Epidermal melanocyte (primary cell): ENCODE results near the gene SF3B2.
"Not testable (repeated sequence)": the region's sequence is repeated elsewhere in the genome, so short reads cannot be mapped to it uniquely, and the experiment has no call there.

Source experiments
- DNase-seq: peaks from one replicate; pipeline ENCODE4 v3.0.0; 2011; ENCODE audit warnings: low spot score; ENCODE audit not compliant: insufficient read length

Gene SF3B2

GRCh38 chr11:66015936-66016792, 36.0 kb upstream of the SF3B2 start:
- no peak for DNase-seq

DNA sequence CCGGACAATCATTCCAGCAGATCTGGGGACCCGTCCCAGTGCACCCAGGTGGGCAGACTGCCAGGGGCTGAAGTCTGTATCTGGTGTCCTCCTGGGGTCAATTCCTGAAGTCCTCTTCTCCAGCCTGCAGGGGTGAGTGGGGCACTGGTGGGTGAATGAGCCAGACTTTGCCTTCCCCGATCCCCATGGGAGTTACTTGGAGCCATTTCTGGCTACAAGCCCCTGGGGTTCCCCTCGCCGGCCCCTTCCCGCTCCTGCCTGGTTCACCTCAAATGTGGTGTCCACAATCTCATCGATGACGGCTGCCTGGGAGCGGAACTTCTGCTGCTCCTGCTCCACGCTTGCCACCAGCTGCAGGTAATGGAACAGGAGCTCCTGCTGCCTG, 35.4 kb upstream of the SF3B2 start:
- no peak for DNase-seq

DNA sequence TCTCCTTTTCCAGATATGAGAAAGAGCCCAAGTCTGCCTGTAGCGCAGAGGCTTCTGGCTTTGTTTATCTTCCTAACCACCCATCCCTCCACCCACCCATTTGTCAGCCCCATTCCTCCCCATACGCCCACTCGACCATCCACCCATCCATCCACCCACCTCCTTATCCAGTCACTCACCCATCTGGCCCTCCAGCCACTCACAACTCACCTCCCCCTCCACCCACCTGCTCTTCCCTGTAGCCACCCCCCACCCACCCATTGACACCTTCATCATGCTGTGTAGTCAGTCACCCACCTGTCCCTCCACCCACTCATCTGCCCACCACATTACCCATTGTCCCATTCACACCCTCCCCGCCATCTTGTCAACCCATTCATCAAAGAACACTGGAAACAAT, 34.8 kb upstream of the SF3B2 start:
- DNase-seq = no peak

DNA sequence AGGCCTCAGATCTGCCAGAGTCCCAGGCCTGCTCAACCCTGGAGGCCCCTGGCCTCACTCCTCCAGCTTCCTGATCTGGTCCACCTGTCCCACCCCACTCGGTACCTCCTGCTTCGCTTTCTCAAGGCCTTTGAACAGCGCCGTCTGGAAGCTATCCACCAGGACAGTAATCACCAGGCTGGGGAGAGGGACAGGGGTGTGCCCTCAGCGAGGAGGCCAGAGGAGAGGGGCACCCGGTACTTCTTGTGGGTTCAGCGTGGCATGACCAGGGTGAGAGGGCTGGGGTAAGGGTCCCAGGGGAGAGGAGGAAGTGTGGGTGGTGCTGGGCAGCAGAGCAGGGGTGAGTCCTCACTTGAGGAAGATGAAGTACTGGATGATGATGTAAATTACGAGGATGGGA, 32.0 kb upstream of the SF3B2 start:
- DNase-seq = no peak

DNA sequence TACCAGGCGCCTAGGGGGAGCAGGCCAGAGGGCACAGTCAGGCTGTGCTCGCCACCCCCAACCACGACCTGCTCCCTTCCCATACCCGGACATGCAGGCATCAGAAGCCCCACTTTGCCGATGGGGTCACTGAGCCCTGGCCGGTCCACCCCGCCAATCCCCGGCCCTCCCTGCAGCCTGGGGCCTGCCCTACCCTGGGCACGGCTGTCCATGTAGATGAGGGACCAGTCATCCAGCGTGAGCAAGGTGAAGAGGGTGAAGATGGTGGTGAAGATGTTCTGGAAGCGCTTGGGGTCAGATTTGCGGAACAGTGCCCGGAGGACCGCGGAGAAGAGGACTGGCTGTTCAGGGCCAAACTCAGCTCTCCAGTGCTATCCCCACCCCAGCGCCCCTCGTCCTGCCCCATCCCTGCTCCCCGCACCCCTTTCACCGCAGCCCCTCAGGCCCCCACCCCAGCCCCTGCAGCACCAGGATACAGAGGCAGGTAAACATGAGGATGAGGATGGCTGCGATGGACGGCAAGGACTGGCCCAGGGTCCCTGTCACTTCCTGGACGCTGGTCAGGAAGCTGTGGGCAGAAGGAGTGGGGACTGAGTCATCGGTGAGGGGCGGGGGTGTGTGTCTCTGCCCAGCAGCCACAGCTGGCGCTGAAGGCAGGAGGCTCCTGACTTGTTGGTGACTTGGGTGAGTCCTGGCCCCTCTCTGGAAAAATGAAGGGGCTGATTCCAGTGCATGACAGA, 31.4 kb upstream of the SF3B2 start:
- peak; percentile 50 for DNase-seq

GRCh38 chr11:66022401-66023185, 29.6 kb upstream of the SF3B2 start:
- peak; percentile 81 for DNase-seq

DNA sequence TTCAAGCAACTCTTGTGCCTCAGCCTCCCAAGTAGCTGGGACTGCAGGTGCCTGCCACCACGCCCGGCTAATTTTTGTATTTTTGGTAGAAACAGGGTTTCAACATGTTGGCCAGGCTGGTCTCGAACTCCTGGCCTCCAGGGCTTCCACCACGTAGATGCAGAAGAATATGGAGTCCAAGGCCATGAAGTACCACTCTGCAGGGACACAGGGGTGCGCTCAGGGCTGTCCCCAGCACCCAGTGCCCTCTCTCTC, 29.1 kb upstream of the SF3B2 start:
- not testable (repeated sequence) for DNase-seq

- DNase-seq = no peak
Observed at GRCh38 chr11:66026017-66026529, 26.1 kb upstream of the SF3B2 start, which contains the start of gene CATSPER1. CATSPER1 (minus strand) TSS chr11:66026479; CDS start chr11:66026379, 100 bp downstream.

- no peak for DNase-seq
Observed at GRCh38 chr11:66032957-66033735, 19.0 kb upstream of the SF3B2 start.

DNA sequence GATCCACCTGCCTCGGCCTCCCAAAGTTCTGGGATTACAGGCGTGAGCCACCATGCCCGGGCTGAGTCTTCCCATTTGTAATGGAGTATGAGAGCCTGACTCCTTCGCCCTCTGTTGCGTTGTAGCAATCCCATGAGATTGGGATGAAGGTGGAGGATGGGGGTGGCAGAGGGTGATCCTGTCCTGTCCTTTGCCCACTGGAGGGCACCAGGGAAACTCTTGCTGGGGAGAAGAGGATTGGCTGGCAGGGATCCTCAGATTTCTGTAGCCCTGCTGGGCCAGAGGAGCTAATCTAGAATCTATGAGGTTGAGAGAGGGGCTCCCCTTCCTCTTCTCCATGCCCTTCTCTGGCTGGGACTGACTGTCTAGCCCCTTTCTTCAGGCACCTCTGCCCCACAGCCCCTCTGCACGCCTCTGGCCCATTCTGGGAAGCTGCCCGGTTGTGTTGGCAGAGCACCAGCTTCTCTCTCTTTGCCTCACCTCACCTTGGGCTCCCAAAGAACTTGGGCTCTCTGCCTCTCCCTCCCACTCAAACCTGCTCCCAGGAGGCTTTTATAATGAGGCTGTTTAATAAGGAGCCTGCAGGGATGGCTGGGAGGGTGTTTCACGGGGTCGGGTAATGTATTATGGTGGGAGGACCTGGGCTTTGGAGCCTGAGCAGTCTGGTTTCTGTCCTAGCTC, 16.4 kb upstream of the SF3B2 start:
- peak; percentile 5 for DNase-seq

- DNase-seq = peak; percentile 1
Observed at GRCh38 chr11:66036334-66036710, 15.8 kb upstream of the SF3B2 start.

DNA sequence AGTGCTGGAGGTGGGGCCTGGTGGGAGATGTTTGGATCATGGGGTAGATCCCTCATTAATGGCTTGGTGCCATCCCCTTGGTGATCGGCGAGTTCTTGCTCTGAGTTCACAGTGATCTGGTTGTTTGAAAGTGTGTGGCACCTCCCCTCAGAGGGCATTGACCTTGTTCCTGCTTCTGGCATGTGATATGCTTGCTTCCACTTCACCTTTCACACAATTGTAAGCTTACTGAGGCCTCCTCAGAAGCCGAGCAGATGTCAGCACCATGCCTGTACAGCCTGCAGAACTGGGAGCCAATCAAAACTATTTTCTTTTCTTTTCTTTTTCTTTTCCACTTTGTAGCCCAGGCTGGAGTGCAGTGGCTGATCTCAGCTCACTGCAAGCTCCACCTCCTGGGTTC, 14.8 kb upstream of the SF3B2 start:
- no peak for DNase-seq

- no peak for DNase-seq
Observed at GRCh38 chr11:66039765-66040164, 12.4 kb upstream of the SF3B2 start.

DNA sequence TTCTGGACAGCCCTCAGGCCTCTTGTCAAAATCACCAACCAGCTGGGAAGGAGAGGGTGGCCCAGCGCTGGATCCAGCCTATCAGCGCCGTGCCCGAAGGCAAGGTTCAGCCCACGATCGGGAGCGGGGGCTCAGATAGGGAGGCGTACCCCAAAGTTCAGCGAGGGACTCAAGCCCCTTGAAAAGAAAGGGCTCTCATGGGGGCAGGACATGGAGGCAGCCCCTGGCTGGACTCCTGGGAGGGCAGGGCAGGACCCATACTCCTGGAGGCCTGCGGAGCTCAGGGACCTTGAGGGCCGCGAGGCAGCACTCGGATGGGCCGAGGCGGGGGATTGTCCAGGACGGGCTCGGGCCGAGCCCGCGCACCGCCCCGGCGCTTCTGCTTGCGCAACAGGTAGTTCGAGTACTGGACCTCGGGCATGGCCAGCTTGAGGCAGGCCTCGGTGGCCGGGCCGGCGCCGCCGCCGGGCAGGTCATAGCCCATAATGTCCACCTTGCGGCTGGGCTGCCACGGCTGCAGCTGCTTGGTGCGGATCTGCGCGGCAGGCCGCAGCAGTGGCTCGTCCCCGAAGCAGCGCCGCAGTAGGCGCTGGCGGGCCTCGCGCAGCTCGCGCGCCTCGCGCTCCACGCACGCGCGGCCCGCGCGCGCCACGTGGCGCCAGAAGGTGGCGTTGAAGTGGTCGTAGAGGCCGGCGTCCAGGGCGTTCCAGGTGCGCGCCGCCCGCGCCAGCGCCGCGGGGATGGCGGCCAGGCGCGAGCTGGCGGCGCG, 9.8 kb upstream of the SF3B2 start:
- no peak for DNase-seq

DNA sequence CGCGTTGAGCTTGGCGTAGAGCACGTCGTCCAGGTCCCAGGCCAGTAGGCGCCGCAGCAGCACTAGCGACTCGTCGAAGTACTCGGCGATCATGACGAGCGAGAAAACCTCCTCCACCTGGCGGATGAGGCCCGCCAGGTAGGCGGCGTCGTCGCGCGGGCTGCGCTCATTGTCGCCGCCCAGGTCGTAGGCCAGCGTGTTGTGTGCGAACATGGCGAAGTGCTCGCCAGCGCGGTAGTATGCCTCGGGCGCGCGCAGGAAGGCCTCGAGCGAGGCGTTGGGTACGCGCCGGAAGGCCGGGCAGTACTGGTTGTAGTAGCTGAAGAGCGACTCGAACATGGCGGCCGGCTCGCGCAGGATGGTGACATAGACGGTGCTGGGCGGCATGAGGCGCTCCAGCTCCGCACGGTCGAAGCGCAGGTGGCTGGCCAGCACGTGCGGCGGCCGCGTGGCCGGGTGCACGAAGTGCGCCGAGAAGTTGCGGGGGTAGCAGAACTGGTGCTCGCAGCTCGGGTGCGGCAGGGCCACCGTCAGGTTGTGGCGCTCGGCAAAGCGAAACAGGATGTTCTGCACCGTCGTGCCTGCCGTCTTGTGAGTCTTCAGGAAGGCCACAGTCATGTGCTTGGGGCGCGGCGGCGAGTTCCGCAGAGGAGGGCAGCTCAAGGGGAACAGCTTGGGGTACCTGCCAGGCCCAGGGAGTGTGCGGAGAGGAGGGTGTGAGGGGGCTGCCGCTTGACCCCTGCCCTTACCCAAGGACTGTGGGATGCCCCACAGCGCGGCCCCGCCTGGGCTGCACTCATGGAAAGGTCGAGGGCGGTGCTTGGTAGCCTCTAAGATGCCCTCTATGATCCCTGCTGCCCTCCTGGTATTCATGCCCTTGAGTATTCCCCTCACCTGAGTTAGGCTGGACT, 8.9 kb upstream of the SF3B2 start:
- no peak for DNase-seq

- DNase-seq = no peak
Observed at GRCh38 chr11:66044757-66045156, 7.4 kb upstream of the SF3B2 start.

- peak; percentile 97 for DNase-seq
Observed at GRCh38 chr11:66045177-66045639, 7.0 kb upstream of the SF3B2 start.

GRCh38 chr11:66046901-66047300, 5.3 kb upstream of the SF3B2 start:
- DNase-seq = no peak
